ENCODE results near the gene MAPK8. TPM values are rescaled to one million over a fixed set of nuclear protein-coding genes. Genes with fewer than 3 reads are reported as not detected.

MAPK8 gene
- total and polyA plus RNA-seq, 2 of the 4 experiments (the other 2 are of a cell fraction) = 41.5 to 54.7 TPM

DNA sequence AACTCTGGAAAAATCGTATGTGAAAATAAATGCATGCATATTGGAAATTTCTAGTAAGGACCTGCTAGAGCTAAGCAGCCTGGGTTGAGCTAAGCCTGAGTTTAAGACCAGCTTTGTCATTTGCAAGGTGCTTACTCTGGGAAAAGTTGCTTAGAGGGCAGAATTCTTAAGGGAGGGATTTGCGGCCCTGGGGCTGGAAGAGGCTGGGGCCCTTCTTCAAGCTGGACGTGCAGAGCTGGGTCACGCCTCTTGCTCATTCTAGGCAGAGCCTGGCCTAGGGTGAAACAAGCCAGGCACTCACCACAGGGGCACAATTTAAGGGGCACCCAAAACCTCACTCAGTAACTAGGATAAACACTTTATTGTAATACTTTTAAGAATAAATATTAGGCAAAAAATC, 161.2 kb downstream of the MAPK8 start:
- no peak overlapping the region for H4K5ac ChIP-seq (ENCODE audit: low read depth, low read length)
- no peak overlapping the region for H3K4me3 ChIP-seq (ENCODE audit: insufficient read depth, low read depth, low read length)
- no peak overlapping the region for H3K4ac ChIP-seq (ENCODE audit: low read depth, low read length)
- H3K9me3 ChIP-seq (ENCODE audit: control insufficient read depth, insufficient read depth, low read length) = no peaks in the 10 kb centered on the region
- intact Hi-C loops (cut with micrococcal nuclease) (no loop called here), dilution Hi-C loops (cut with HindIII; ENCODE audit: low sequenced_read_pairs, unreplicated experiment) (no loop called here), in situ Hi-C loops (cut with MboI; ENCODE audit: low sequenced_read_pairs) (no loop called here)
- H3K4me1 ChIP-seq (ENCODE audit: control insufficient read depth, insufficient read depth, low read length) = peaks cover 17% of the 10 kb centered on the region
- no peak overlapping the region for H3K18ac ChIP-seq (ENCODE audit: low read depth, low read length)
- H2AK9ac ChIP-seq (replicated peaks; ENCODE audit: low read depth, low read length, poor library complexity) = no peak overlapping the region
- WGBS, 2 experiments (ENCODE audit: extremely low coverage in 2 of 2, insufficient read length in 1 of 2) = no CpG with 5 or more reads among the region's 4 CpGs
- H2BK20ac ChIP-seq (ENCODE audit: low read depth, low read length) = no peak overlapping the region
- H2BK15ac ChIP-seq (ENCODE audit: low read depth, low read length) = no peak overlapping the region
- no peaks in the 10 kb centered on the region for H3K36me3 ChIP-seq (ENCODE audit: control insufficient read depth, insufficient read depth, low read length)
- H3K4me2 ChIP-seq (ENCODE audit: low read depth, low read length) = no peak overlapping the region
- peaks cover 20 to 71% of the 10 kb centered on the region in 2 experiments for H3K79me1 ChIP-seq (ENCODE audit: low read depth in 1 of 2, low read length in 2 of 2)
- no peaks in the 10 kb centered on the region for H3K27me3 ChIP-seq (ENCODE audit: control insufficient read depth, insufficient read depth, low read length)
- no TSS peak for BruUV-seq (replicated peaks)
- peaks cover 14% of the 10 kb centered on the region for H4K20me1 ChIP-seq (ENCODE audit: insufficient read depth, low read length)
- ChIA-PET CTCF (no interaction called here), POLR2A (ENCODE audit: unreplicated experiment) (no interaction called here)
- no peak for DNase-seq
- H3K9ac ChIP-seq (ENCODE audit: low read depth, low read length) = no peak overlapping the region
- H4K8ac ChIP-seq (ENCODE audit: low read depth in 2 of 2, low read length in 2 of 2) = no peak overlapping the region
- no peak overlapping the region for H3K14ac ChIP-seq (replicated peaks; ENCODE audit: low read depth, low read length)
- H2BK120ac ChIP-seq (ENCODE audit: low read depth, low read length) = no peak overlapping the region
- no peak overlapping the region for H4K91ac ChIP-seq (ENCODE audit: insufficient read depth, low read depth, low read length)
- peaks cover 12% of the 10 kb centered on the region; the same call in 1 of the 2 replicates for H3K9me1 ChIP-seq (ENCODE audit: insufficient read depth, low read length)
- no peak overlapping the region for H2BK5ac ChIP-seq (ENCODE audit: low read depth, low read length, poor library complexity, severe bottlenecking)
- H3K56ac ChIP-seq (ENCODE audit: extremely low read depth, insufficient read depth, low read length) = no peak overlapping the region
- H3K27ac ChIP-seq (ENCODE audit: insufficient read depth, low read length) = no peak overlapping the region
- H3K23ac ChIP-seq (ENCODE audit: low read depth, low read length) = no peak overlapping the region
- no peak for TF ChIP-seq RFX5 (IDR thresholded peaks at IDR 0.05; ENCODE audit: low read depth, low read length)
- TF ChIP-seq, protein P1, sequence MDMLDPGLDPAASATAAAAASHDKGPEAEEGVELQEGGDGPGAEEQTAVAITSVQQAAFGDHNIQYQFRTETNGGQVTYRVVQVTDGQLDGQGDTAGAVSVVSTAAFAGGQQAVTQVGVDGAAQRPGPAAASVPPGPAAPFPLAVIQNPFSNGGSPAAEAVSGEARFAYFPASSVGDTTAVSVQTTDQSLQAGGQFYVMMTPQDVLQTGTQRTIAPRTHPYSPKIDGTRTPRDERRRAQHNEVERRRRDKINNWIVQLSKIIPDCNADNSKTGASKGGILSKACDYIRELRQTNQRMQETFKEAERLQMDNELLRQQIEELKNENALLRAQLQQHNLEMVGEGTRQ (IDR thresholded peaks at IDR 0.05; ENCODE audit: low read depth, low read length) = no peak
- TF ChIP-seq SMC3 (IDR thresholded peaks at IDR 0.05; ENCODE audit: low read depth, low read length) = no peak
- TF ChIP-seq MXI1 (IDR thresholded peaks at IDR 0.05; ENCODE audit: borderline replicate concordance, low read depth, low read length) = no peak
- no peak for TF ChIP-seq BHLHE40 (IDR thresholded peaks at IDR 0.05; ENCODE audit: low read depth, low read length)
- no peak for TF ChIP-seq FOS (IDR thresholded peaks at IDR 0.05; ENCODE audit: low read depth, low read length)
- no peak overlapping the region for H2AK5ac ChIP-seq (ENCODE audit: low read depth, low read length)
- no peak overlapping the region for H2AFZ ChIP-seq (replicated peaks; ENCODE audit: low read length, poor library complexity)
- no peak for ATAC-seq (ENCODE audit: low read depth)

Data from IMR-90 (cell line).